Central memory CD8-positive, alpha-beta T cell (primary cell): ENCODE measurements around the gene CDHR3.
"Not testable (repeated sequence)": the region's sequence is repeated elsewhere in the genome, so short reads cannot be mapped to it uniquely, and the experiment has no call there.

ENCODE experiments used
- ATAC-seq: fragments of 150-1000 bp; cut with Tn5 transposase; replicated peaks from 2 replicates; pipeline ENCODE4 v1.10.0; 2022; ENCODE audit warnings: mild to moderate bottlenecking, moderate FRiP score, moderate number of reproducible peaks; ENCODE audit not compliant: poor library complexity, severe bottlenecking; ENCODE audit errors: extremely low read depth
- DNase-seq, 2 donors: peaks; one replicate each; pipeline ENCODE4 v3.0.0; 2021; ENCODE audit warnings: low spot score in 2 of 2
- H3K27ac Mint-ChIP-seq: one replicate; pipeline ENCODE4 v1.8.0; 2022; ENCODE audit warnings: low read depth, mild to moderate bottlenecking, moderate library complexity, mixed read lengths
- H3K27me3 Mint-ChIP-seq: one replicate; pipeline ENCODE4 v1.8.0; 2022; ENCODE audit warnings: mixed read lengths
- H3K36me3 Mint-ChIP-seq: one replicate; pipeline ENCODE4 v1.8.0; 2022; ENCODE audit warnings: mild to moderate bottlenecking, moderate library complexity, mixed read lengths; ENCODE audit not compliant: insufficient read depth
- H3K4me1 Mint-ChIP-seq: one replicate; pipeline ENCODE4 v1.8.0; 2022; ENCODE audit warnings: mixed read lengths
- H3K4me3 Mint-ChIP-seq: one replicate; pipeline ENCODE4 v1.8.0; 2022; ENCODE audit warnings: mild to moderate bottlenecking, moderate library complexity, mixed read lengths
- H3K9me3 Mint-ChIP-seq: one replicate; pipeline ENCODE4 v1.8.0; 2022; ENCODE audit warnings: mixed read lengths

CDHR3 gene

DNA sequence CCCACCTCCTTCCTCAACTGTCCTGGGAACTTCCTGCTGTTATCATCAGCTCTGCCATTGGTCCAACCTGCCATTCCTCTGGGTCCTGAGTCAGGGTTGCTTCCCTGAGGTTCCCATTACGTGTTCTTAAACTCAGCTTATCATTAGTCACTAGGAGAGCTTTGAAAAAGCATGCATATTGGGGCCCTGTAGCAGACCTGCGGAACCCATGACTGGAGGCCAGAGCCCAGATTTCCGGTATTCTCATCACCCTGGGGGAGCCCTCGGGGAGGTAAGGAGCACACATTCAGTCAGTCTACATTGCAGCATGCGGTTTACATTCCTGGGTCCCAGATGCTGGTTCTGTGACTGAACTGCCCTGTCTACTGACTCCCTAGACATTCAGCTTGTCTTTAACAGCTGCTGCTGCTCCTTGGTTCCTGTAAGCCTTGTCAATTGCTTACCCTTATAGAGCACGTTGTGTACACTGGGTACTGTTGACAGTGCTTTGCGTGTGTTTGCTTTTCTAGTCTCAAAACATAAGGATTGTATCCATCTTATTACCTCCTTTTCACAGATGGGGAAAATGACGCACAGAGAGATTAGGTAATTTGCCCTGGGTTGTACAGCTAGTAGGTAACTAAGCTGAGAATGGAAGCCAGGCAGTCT lies 12.8 kb downstream of the CDHR3 start:
- Mint-ChIP-seq H3K4me3 (no peak overlapping the region), H3K36me3 (no peaks in the 10 kb centered on the region), H3K4me1 (no peaks in the 10 kb centered on the region), H3K9me3 (no peaks in the 10 kb centered on the region), H3K27ac (peak overlapping the region; percentile 3), H3K27me3 (no peaks in the 10 kb centered on the region)
- DNase-seq (no peak), ATAC-seq (no peak)

DNA sequence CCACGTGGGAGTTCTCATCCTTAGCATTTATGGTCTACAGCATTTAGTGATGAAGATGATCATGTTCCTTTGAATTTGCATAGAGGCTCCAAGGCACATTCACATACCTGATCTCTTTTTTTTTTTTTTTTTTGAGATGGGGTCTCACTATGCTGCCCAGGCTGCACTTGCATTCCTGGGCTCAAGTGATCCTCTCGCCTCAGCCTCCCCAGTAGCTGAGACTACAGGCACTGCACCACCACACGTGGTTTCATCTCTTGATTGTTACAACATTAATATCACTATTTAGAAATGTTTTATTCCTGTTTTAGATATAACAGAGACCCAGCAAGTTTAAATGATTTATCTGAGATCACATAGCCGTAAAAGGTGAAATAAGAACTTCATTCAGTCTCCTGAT lies 13.8 kb downstream of the CDHR3 start:
- Mint-ChIP-seq H3K4me1 (no peaks in the 10 kb centered on the region), H3K27ac (no peak overlapping the region), H3K9me3 (no peaks in the 10 kb centered on the region), H3K27me3 (no peaks in the 10 kb centered on the region), H3K4me3 (no peak overlapping the region), H3K36me3 (no peaks in the 10 kb centered on the region)
- DNase-seq (no peak), ATAC-seq (no peak)

DNA sequence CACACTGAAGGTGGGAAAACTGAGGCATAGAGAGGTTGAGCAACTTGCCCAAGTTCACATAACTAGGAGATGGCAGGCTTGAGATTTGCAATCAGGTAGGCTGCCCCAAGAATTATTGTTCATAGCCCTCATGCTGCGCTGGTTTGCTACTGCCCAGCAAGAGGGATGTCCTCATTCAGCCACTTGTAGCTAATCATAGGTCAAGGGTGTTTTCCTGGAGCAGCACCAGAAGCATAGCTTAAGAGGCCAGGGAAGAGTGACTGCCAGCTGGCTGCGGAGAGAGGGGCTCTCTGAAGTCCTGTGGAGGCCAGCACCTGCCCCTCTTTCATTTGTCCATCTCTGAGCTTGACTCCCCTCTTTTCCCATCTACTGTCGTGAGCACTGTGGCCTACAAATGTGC lies 15.0 kb downstream of the CDHR3 start:
- H3K4me3 Mint-ChIP-seq, result no peak overlapping the region
- H3K27me3 Mint-ChIP-seq, result no peaks in the 10 kb centered on the region
- no peak for DNase-seq
- no peaks in the 10 kb centered on the region for H3K4me1 Mint-ChIP-seq
- H3K36me3 Mint-ChIP-seq, result no peaks in the 10 kb centered on the region
- ATAC-seq, result no peak
- no peaks in the 10 kb centered on the region for H3K9me3 Mint-ChIP-seq
- no peak overlapping the region for H3K27ac Mint-ChIP-seq

DNA sequence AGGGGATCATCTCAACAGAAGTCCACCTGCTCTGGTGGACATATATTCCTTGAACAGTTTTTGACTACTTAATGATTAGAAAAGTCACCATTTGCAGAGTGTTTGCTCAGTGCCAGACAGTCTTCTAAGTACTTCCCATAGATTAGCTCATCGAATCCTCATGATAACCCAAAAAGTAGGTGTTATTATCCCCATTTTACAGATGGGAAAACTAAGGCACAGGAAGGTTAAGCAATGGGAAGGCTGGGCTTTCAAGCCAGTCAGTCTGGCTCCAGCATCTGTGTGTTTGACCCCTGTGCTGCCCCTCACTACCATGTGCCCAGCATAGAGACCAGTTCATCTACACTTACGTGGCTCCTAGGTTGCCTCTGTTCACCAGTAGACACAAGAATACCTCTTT lies 15.9 kb downstream of the CDHR3 start:
- H3K4me3 Mint-ChIP-seq, result no peak overlapping the region
- no peaks in the 10 kb centered on the region for H3K4me1 Mint-ChIP-seq
- H3K27ac Mint-ChIP-seq, result no peak overlapping the region
- H3K9me3 Mint-ChIP-seq, result no peaks in the 10 kb centered on the region
- H3K36me3 Mint-ChIP-seq, result no peaks in the 10 kb centered on the region
- ATAC-seq (no peak), DNase-seq (no peak)
- H3K27me3 Mint-ChIP-seq, result no peaks in the 10 kb centered on the region

DNA sequence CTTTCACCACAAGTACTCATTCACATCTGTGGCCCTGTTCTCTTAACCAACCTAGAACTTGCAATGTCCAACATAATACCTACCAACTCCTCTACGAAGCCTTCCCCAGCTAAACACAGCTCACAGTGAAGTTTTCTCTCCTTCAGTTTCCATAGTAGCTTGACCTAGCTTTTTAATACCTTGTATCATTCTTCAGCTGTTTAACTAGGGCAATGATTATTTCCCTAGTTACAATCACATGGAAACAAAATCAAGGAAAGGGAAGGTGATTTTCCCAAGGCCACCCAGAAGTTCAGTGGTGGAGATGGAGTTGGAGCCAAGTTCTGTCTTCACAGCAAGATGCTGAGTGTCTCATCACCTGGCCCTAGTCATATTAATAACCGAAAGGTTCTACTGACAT lies 16.3 kb downstream of the CDHR3 start:
- DNase-seq, result no peak
- Mint-ChIP-seq H3K27me3 (no peaks in the 10 kb centered on the region), H3K27ac (no peak overlapping the region), H3K4me1 (no peaks in the 10 kb centered on the region), H3K9me3 (no peaks in the 10 kb centered on the region), H3K4me3 (no peak overlapping the region), H3K36me3 (no peaks in the 10 kb centered on the region)
- no peak for ATAC-seq

DNA sequence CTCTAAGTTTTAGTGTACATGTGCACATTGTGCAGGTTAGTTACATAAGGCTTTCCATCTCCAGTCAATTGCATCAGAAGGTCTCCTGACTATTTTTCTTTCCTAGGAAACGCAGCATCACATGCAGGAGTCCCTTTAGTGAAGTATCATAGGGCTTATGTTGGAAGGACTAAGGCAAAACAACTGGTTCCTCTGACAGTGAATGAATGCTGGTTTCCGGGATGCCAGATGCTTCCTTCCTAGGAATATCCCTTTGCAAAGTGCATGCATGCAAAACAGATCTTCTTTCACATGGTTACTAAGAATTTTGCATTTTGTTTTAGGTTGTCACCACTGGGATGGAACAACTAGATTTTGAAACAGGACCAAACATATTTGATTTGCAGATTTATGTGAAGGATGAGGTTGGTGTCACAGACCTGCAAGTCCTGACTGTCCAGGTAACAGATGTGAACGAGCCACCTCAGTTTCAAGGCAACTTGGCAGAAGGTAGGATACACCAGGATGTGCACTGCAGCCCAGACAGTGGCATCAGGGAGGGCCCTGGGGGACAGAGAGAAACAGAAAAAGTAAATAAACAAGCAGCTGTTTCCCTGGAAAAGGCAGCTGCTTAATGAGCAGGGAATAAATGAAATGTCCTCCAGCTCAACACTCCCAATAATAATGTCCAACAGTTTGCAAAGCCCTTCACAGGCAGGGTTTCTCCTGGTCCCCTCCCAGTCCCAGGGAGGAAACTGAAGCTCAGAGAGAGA lies 17.8 kb downstream of the CDHR3 start:
- Mint-ChIP-seq H3K9me3 (no peaks in the 10 kb centered on the region), H3K27ac (no peak overlapping the region), H3K27me3 (no peaks in the 10 kb centered on the region), H3K4me1 (no peaks in the 10 kb centered on the region), H3K36me3 (no peaks in the 10 kb centered on the region), H3K4me3 (no peak overlapping the region)
- no peak for DNase-seq
- no peak for ATAC-seq

DNA sequence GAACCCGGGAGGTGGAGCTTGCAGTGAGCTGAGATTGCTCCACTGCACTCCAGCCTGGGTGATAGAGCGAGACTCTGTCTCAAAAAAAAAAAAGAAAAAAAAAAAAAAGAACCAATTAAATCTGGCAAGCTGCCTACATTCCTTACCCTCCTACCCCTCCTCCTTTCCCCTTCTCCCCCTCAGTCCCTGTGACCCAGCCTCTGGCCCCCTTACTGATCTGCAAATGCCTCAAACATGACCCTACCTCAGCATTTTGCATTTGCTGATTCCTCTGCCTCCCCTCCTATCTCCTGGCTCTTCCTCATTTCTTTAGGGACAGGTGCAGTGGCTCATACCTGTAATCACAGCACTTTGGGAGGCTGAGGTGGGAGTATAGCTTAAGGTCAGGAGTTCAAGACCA lies 19.3 kb downstream of the CDHR3 start:
- Mint-ChIP-seq H3K4me1 (no peaks in the 10 kb centered on the region), H3K9me3 (no peaks in the 10 kb centered on the region), H3K27me3 (no peaks in the 10 kb centered on the region), H3K4me3 (no peak overlapping the region), H3K36me3 (no peaks in the 10 kb centered on the region), H3K27ac (no peak overlapping the region)
- no peak for ATAC-seq
- no peak for DNase-seq

DNA sequence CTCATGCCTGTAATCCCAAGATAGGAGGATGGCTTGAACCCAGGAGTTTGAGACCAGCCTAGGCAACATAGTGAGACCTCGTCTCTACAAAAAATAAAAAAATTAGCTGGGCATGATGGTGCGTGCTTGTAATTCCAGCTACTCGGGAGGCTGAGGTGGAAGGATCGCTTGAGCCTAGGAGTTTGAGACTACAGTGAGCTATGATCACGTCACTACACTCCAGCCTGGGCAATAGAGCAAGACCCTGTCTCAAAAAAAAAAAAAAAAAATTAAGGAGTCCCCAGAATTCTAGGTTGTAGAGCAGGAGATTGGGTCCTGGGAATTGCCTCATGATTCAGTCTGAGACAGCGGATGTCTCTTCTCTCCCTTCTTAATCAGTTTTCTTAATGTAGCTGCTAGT lies 21.7 kb downstream of the CDHR3 start:
- not testable (repeated sequence) for H3K27ac Mint-ChIP-seq, DNase-seq, H3K36me3 Mint-ChIP-seq, H3K27me3 Mint-ChIP-seq, H3K4me1 Mint-ChIP-seq, ATAC-seq, H3K4me3 Mint-ChIP-seq, H3K9me3 Mint-ChIP-seq

DNA sequence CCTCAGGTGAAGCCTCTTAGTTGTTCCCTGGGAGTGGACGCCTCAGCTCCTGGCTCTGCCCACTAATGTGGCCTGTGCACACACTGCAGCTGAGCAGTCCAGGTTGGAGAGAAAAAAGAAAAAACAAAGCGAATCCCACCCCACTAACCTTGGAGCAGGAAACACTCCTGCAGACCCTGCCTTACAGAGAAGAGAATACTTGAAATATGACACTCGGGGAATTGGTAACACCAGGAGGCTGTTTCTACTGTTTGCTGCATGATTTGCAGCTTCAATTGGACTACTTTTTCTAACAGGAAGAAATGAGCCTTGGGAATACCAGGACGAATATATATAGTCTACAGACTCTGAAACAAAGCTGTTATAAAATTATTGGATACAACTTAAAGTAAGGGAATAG lies 22.2 kb downstream of the CDHR3 start:
- Mint-ChIP-seq H3K36me3 (no peaks in the 10 kb centered on the region), H3K27me3 (no peaks in the 10 kb centered on the region)
- ATAC-seq, result no peak

DNA sequence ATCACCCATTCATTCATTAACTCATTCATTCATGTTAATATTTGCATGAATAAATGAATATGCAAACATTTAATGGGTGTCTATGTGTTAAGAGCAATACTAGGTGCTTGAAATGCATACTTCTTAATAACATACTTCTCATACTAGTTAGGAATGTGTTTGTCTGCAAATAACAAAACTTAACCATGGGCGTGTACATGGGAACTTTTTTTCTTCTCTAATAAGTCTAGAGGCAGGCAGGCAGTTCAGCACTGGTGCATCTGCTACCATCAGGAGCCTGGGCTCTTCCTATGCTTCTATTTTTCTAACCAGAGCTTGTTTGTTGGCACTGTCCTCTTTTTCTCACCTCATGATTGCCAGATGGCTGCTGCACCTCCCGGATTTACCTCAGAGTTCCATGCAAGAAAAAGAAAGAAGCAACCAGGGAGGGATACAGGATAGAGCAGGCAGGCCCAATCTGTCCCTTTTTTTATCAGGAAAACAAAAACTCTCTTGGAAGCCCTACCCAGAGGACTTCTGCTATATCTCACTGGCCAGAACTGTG lies 22.7 kb downstream of the CDHR3 start:
- Mint-ChIP-seq H3K4me1 (no peaks in the 10 kb centered on the region), H3K27ac (no peak overlapping the region), H3K9me3 (no peaks in the 10 kb centered on the region), H3K27me3 (no peaks in the 10 kb centered on the region), H3K36me3 (no peaks in the 10 kb centered on the region), H3K4me3 (no peak overlapping the region)
- DNase-seq (no peak), ATAC-seq (no peak)

More for the DNA sequence above, 22.2 kb downstream of the CDHR3 start:
- H3K4me1 Mint-ChIP-seq, result no peaks in the 10 kb centered on the region
- no peak for DNase-seq
- H3K9me3 Mint-ChIP-seq, result no peaks in the 10 kb centered on the region
- no peak overlapping the region for H3K4me3 Mint-ChIP-seq
- H3K27ac Mint-ChIP-seq, result no peak overlapping the region

DNA sequence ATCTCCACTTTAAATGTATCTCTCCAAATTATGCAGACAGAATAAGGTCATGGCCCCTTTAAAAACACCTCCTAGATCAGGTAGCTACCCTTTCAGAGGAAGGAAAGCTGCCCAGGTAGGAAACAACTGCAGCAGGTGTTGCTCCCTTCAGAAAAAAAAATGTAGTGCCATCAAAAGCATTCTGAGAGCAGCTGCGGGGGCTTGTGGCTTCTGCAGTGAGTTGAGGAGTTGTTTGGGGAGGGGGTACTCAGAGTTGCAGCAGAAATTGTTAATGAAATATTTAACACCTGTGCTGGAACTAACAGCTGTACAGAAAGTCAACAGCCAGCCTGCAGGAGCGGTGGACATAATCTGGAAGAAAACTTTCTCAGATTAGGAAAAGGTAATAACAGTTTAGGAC lies 24.0 kb downstream of the CDHR3 start:
- H3K27me3 Mint-ChIP-seq, result no peaks in the 10 kb centered on the region
- H3K4me1 Mint-ChIP-seq, result no peaks in the 10 kb centered on the region
- ATAC-seq (no peak), DNase-seq (no peak)
- no peak overlapping the region for H3K4me3 Mint-ChIP-seq
- no peaks in the 10 kb centered on the region for H3K9me3 Mint-ChIP-seq
- no peaks in the 10 kb centered on the region for H3K36me3 Mint-ChIP-seq
- no peak overlapping the region for H3K27ac Mint-ChIP-seq

DNA sequence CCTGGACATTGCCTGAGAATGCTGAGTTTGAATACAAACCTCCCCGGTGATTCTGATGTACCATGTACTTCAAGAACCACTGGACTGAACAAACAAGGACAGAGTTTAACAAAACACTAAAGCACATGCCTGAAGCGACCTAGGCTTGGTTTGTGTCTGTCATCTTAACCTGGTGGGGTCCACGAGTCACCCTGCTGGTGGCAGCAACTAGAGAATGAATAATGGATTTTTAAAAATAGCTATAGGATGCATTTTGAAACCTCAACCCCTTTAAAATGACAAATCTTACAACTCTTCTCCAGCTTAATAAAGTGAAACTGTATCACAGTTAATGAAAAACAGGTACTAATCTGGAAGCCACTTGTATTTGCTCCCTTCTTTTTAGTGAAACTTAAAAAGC lies 25.2 kb downstream of the CDHR3 start:
- DNase-seq (no peak), ATAC-seq (no peak)
- H3K27me3 Mint-ChIP-seq, result no peaks in the 10 kb centered on the region
- no peak overlapping the region for H3K27ac Mint-ChIP-seq
- H3K4me1 Mint-ChIP-seq, result no peaks in the 10 kb centered on the region
- no peaks in the 10 kb centered on the region for H3K9me3 Mint-ChIP-seq
- H3K36me3 Mint-ChIP-seq, result no peaks in the 10 kb centered on the region
- no peak overlapping the region for H3K4me3 Mint-ChIP-seq

DNA sequence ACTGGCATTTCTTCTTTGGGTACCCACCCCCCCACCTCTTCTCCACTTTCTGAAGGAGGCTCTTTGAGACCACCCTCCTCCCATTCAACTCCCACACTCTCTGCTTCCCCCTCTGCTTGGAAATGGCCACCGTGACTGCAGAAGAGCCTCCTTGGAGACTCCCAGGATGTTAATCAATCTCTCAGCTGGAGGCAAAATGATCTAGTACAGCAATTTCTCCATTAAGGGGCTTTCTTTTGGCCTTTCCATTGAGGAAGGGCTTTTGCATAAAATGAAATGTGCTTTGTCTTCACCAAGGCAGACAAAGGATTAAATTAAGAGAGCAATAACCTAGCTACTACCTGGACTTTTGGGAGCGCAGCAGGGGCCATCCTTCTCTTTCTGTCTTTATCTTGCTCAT lies 26.1 kb downstream of the CDHR3 start:
- Mint-ChIP-seq H3K36me3 (no peaks in the 10 kb centered on the region), H3K9me3 (no peaks in the 10 kb centered on the region), H3K27me3 (no peaks in the 10 kb centered on the region), H3K4me3 (no peak overlapping the region), H3K27ac (no peak overlapping the region), H3K4me1 (no peaks in the 10 kb centered on the region)
- DNase-seq (no peak), ATAC-seq (no peak)
